ENCODE measurements around the gene TSC2.

DNA sequence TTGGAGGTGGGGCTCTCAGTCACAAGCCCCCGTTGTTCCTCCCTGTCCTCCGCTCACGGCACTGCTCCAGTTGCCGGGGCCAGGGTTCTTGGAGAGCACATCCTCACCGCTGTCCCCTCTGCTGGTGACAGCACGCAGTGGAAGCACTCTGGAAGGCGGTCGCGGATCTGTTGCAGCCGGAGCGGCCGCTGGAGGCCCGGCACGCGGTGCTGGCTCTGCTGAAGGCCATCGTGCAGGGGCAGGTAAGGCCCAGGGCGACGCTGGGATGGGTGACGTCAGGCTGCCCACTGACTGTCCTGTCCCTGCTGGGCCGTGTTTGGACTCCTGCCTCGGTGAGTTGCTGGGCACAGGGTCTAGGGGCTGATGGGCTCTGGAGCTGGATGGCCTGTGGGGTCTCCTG lies 5.4 kb downstream of the TSC2 start:
- TF ChIP-seq POLR2A (IDR thresholded peaks at IDR 0.05; ENCODE audit: low read depth, low read length) (no peak), POLR2AphosphoS5 (IDR thresholded peaks at IDR 0.05; ENCODE audit: insufficient read depth, low read depth, low read length) (no peak), EZH2 (IDR thresholded peaks at IDR 0.05; ENCODE audit: borderline replicate concordance, low read depth, low read length, severe bottlenecking) (no peak), FOS (IDR thresholded peaks at IDR 0.05; ENCODE audit: borderline replicate concordance, insufficient read depth, low read length) (no peak), JUN (IDR thresholded peaks at IDR 0.05; ENCODE audit: borderline replicate concordance, insufficient read depth, insufficient read length, low read depth) (no peak), MYC (IDR thresholded peaks at IDR 0.05; ENCODE audit: low read depth, low read length) (no peak)
- TF ChIP-seq, protein P1, sequence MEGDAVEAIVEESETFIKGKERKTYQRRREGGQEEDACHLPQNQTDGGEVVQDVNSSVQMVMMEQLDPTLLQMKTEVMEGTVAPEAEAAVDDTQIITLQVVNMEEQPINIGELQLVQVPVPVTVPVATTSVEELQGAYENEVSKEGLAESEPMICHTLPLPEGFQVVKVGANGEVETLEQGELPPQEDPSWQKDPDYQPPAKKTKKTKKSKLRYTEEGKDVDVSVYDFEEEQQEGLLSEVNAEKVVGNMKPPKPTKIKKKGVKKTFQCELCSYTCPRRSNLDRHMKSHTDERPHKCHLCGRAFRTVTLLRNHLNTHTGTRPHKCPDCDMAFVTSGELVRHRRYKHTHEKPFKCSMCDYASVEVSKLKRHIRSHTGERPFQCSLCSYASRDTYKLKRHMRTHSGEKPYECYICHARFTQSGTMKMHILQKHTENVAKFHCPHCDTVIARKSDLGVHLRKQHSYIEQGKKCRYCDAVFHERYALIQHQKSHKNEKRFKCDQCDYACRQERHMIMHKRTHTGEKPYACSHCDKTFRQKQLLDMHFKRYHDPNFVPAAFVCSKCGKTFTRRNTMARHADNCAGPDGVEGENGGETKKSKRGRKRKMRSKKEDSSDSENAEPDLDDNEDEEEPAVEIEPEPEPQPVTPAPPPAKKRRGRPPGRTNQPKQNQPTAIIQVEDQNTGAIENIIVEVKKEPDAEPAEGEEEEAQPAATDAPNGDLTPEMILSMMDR (IDR thresholded peaks at IDR 0.05; ENCODE audit: extremely low read depth in 1 of 2, insufficient read depth in 1 of 2, low read depth in 1 of 2, low read length in 2 of 2): no peak
- TF ChIP-seq, protein P2, sequence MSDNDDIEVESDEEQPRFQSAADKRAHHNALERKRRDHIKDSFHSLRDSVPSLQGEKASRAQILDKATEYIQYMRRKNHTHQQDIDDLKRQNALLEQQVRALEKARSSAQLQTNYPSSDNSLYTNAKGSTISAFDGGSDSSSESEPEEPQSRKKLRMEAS (IDR thresholded peaks at IDR 0.05; ENCODE audit: insufficient read depth, insufficient read length): no peak

Data from endothelial cell of umbilical vein (primary cell).